ENCODE results near the gene PHIP.

DNA sequence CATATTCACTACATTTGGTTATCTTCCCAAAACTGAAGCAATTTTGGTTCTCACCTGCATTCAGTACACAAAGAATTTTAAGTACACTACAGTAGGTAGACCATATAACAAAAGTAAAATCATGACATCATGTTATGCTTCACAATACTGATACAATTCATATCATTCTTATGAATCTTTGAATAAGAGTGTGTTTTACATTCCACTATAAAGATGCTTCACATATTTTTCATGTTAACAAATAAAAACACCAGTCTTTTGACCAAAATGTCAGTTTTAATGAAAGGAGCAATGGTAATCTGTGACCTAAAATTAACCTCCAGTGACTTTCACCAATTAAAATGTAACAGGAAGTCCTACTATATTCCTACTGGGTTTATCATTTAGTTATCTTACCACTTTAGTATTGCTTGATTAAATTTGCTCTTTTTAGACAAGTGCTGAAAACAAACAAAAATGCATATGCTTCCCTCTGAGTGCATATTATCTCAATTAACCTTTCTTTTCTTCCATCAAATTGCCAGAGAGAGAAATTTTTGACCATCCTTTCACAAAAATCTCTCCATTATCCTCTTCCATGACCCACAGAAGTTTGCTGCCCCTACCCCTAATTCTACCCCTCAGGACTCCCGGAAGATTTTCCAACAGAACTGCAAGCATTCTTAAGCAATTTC lies 49.3 kb downstream of the PHIP start:
- TF ChIP-seq MYC (IDR thresholded peaks at IDR 0.05; ENCODE audit: insufficient read depth, insufficient read length, insufficient replicate concordance, low read length, severe bottlenecking): no peak
- TF ChIP-seq, protein P1, sequence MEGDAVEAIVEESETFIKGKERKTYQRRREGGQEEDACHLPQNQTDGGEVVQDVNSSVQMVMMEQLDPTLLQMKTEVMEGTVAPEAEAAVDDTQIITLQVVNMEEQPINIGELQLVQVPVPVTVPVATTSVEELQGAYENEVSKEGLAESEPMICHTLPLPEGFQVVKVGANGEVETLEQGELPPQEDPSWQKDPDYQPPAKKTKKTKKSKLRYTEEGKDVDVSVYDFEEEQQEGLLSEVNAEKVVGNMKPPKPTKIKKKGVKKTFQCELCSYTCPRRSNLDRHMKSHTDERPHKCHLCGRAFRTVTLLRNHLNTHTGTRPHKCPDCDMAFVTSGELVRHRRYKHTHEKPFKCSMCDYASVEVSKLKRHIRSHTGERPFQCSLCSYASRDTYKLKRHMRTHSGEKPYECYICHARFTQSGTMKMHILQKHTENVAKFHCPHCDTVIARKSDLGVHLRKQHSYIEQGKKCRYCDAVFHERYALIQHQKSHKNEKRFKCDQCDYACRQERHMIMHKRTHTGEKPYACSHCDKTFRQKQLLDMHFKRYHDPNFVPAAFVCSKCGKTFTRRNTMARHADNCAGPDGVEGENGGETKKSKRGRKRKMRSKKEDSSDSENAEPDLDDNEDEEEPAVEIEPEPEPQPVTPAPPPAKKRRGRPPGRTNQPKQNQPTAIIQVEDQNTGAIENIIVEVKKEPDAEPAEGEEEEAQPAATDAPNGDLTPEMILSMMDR (IDR thresholded peaks at IDR 0.05 in 2 of 3, conservative IDR thresholded peaks at IDR 0.05 in 1 of 3; ENCODE audit: control insufficient read depth in 2 of 3, extremely low read depth in 1 of 3, insufficient read depth in 1 of 3, low read depth in 3 of 3, low read length in 3 of 3): no peak
- no peak for TF ChIP-seq HDGF (IDR thresholded peaks at IDR 0.05)
- TF ChIP-seq, protein P2, sequence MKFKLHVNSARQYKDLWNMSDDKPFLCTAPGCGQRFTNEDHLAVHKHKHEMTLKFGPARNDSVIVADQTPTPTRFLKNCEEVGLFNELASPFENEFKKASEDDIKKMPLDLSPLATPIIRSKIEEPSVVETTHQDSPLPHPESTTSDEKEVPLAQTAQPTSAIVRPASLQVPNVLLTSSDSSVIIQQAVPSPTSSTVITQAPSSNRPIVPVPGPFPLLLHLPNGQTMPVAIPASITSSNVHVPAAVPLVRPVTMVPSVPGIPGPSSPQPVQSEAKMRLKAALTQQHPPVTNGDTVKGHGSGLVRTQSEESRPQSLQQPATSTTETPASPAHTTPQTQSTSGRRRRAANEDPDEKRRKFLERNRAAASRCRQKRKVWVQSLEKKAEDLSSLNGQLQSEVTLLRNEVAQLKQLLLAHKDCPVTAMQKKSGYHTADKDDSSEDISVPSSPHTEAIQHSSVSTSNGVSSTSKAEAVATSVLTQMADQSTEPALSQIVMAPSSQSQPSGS (IDR thresholded peaks at IDR 0.05; ENCODE audit: low read length): no peak
- TF ChIP-seq ESRRA (IDR thresholded peaks at IDR 0.05; ENCODE audit: low read length): no peak
- TF ChIP-seq POLR2AphosphoS5 (IDR thresholded peaks at IDR 0.05; ENCODE audit: low read length): no peak
- TF ChIP-seq POLR2A (IDR thresholded peaks at IDR 0.05; ENCODE audit: low read depth, low read length): no peak
- TF ChIP-seq TAF1 (IDR thresholded peaks at IDR 0.05; ENCODE audit: borderline replicate concordance, low read depth, low read length): no peak
- no peak for TF ChIP-seq NFIC (IDR thresholded peaks at IDR 0.05; ENCODE audit: low read depth, low read length)
- TF ChIP-seq, protein P3, sequence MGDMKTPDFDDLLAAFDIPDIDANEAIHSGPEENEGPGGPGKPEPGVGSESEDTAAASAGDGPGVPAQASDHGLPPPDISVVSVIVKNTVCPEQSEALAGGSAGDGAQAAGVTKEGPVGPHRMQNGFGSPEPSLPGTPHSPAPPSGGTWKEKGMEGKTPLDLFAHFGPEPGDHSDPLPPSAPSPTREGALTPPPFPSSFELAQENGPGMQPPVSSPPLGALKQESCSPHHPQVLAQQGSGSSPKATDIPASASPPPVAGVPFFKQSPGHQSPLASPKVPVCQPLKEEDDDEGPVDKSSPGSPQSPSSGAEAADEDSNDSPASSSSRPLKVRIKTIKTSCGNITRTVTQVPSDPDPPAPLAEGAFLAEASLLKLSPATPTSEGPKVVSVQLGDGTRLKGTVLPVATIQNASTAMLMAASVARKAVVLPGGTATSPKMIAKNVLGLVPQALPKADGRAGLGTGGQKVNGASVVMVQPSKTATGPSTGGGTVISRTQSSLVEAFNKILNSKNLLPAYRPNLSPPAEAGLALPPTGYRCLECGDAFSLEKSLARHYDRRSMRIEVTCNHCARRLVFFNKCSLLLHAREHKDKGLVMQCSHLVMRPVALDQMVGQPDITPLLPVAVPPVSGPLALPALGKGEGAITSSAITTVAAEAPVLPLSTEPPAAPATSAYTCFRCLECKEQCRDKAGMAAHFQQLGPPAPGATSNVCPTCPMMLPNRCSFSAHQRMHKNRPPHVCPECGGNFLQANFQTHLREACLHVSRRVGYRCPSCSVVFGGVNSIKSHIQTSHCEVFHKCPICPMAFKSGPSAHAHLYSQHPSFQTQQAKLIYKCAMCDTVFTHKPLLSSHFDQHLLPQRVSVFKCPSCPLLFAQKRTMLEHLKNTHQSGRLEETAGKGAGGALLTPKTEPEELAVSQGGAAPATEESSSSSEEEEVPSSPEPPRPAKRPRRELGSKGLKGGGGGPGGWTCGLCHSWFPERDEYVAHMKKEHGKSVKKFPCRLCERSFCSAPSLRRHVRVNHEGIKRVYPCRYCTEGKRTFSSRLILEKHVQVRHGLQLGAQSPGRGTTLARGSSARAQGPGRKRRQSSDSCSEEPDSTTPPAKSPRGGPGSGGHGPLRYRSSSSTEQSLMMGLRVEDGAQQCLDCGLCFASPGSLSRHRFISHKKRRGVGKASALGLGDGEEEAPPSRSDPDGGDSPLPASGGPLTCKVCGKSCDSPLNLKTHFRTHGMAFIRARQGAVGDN (IDR thresholded peaks at IDR 0.05): no peak
- TF ChIP-seq, protein P4, sequence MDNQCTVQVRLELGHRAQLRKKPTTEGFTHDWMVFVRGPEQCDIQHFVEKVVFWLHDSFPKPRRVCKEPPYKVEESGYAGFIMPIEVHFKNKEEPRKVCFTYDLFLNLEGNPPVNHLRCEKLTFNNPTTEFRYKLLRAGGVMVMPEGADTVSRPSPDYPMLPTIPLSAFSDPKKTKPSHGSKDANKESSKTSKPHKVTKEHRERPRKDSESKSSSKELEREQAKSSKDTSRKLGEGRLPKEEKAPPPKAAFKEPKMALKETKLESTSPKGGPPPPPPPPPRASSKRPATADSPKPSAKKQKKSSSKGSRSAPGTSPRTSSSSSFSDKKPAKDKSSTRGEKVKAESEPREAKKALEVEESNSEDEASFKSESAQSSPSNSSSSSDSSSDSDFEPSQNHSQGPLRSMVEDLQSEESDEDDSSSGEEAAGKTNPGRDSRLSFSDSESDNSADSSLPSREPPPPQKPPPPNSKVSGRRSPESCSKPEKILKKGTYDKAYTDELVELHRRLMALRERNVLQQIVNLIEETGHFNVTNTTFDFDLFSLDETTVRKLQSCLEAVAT (IDR thresholded peaks at IDR 0.05): no peak
- TF ChIP-seq SMC3 (IDR thresholded peaks at IDR 0.05; ENCODE audit: borderline replicate concordance, low read length): no peak
- TF ChIP-seq SMAD5 (IDR thresholded peaks at IDR 0.05; ENCODE audit: low read depth): no peak

Data from GM12878 (cell line).